Pancreas (tissue), 10 donors: Measurements from ENCODE around the gene CYP4Z1. TPM values are rescaled to one million over a fixed set of nuclear protein-coding genes. Genes with fewer than 3 reads are reported as not detected.
"Not testable (repeated sequence)": the region's sequence is repeated elsewhere in the genome, so short reads cannot be mapped to it uniquely, and the experiment has no call there.

ENCODE experiments used
- ATAC-seq, 4 donors: fragments of 200-7000 bp; cut with Tn5 transposase; one replicate each; pipeline versions ENCODE4 v1.8.0 to v1.9.1; 2020; ENCODE audit warnings: mild to moderate bottlenecking in 4 of 4, moderate library complexity in 4 of 4
- DNase-seq, 6 donors: peaks; one replicate each; pipeline ENCODE4 v3.0.0-alpha.2; 2020
- FAIRE-seq: peaks from 2 replicates; lab custom pipeline; 2012; peaks lifted over from hg19 to GRCh38; lab: Jason Lieb, UNC
- H3K27ac ChIP-seq, 4 donors: fragments of 200-600 bp; sonication (generic); 1 replicate in 3 of 4; 2 replicates in 1 of 4; pipeline versions ENCODE4 v1.5.0 to v1.8.0; 2020
- H3K27me3 ChIP-seq, 4 donors: fragments of 200-600 bp; one replicate each; pipeline ENCODE4 v1.8.0; 2021
- H3K36me3 ChIP-seq, 3 donors: fragments of 200-600 bp; sonication (generic) in 1 of 3; one replicate each; pipeline versions ENCODE4 v1.5.0 to v1.8.0; 2020 to 2021
- H3K4me1 ChIP-seq, 3 donors: fragments of 200-600 bp; one replicate each; pipeline ENCODE4 v1.8.0; 2021
- H3K4me3 ChIP-seq, 4 donors: fragments of 200-600 bp; sonication (generic) in 2 of 4; one replicate each; pipeline versions ENCODE4 v1.5.0 to v1.8.0; 2020 to 2021
- H3K9me3 ChIP-seq, 4 donors: fragments of 200-600 bp; one replicate each; pipeline ENCODE4 v1.8.0; 2021
- WGBS, 2 donors: extraction: QIAGEN DNeasy Blood & Tissue Kit; methylation state at CpG; one replicate each; pipeline ENCODE4 v1.1.7; 2013; 5-methylcytosine and 5-hydroxymethylcytosine counted together
- intact Hi-C, 3 donors: fragments of 100-400 bp; cut with DNase I; formaldehyde crosslinking; loops; one replicate each; pipeline versions ENCODE4 v1.11.1 to v1.14.2; 2022
- polyA plus RNA-seq, 2 donors: library from polyadenylated mRNA; stranded (reverse); fragments of 200-250 nt; gene quantifications; one replicate each; pipeline ENCODE4 v1.2.3, GENCODE V29; 2013
- total RNA-seq, 6 donors: library from RNA; stranded (reverse); fragmentation: NEBNext Ultra II Directional in 4 of 6; extraction: Animal tissue kit (Norgen Biotek cat#: 25700) in 4 of 6; gene quantifications; one replicate each; pipeline versions ENCODE4 v1.2.1 to v1.2.4, GENCODE V29; 2021 to 2023
- TF ChIP-seq, protein P1 (sequence below), 4 donors: fragments of 200-600 bp; sonication (generic) in 3 of 4; IDR thresholded peaks; one replicate each; pipeline versions ENCODE4 v1.5.0 to v1.8.0; 2021; ENCODE audit warnings: antibody characterized with exemption in 4 of 4
- donor health status: healthy with polysubstance abuse.
- donor health status: DM: no; HTN: no; CAD: no; lungs with moderate emphysema.
- donor health status: DM: no; HTN: no; CAD: no.
- donor health status: control.
- donor health status: control.
- donor health status: Bipolar disorder and iron deficiency.
- donor health status: DM: yes; HTN: yes; CAD: no.
- donor health status: DM: no; HTN: no; CAD: no.
- donor health status: DM: no; HTN: no; CAD: no.
- donor health status: DM: yes; HTN: yes; CAD: no.

CYP4Z1 gene
- total and polyA plus RNA-seq, 8 donors, result 0.06 to 0.40 (median 0.30) TPM; not detected in 4

DNA sequence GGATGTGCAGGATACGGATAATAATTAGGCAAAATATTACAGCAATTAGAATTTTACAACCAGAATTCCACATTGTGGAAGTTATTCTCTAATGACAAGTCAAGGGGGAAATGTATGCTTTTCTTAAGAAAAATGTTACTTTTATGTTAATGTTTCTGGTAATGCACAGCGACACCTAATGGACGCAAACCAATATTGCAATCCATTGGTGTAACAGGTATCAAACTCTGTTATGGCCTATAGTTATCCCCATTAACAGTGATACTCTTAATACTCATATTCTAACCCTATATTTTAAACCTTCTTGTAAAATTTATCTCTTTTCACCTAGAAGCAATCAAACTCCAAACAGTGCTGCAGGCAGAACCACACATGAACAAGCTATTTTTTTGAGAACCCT, 22.3 kb downstream of the CYP4Z1 start:
- intact Hi-C loops, H3K4me1 ChIP-seq, H3K9me3 ChIP-seq, H3K27me3 ChIP-seq, H3K27ac ChIP-seq, FAIRE-seq, H3K36me3 ChIP-seq, H3K4me3 ChIP-seq: not testable (repeated sequence)
- DNase-seq, result peak in 2 of 6 donors; percentile 13 to 27
- TF ChIP-seq, protein P1, sequence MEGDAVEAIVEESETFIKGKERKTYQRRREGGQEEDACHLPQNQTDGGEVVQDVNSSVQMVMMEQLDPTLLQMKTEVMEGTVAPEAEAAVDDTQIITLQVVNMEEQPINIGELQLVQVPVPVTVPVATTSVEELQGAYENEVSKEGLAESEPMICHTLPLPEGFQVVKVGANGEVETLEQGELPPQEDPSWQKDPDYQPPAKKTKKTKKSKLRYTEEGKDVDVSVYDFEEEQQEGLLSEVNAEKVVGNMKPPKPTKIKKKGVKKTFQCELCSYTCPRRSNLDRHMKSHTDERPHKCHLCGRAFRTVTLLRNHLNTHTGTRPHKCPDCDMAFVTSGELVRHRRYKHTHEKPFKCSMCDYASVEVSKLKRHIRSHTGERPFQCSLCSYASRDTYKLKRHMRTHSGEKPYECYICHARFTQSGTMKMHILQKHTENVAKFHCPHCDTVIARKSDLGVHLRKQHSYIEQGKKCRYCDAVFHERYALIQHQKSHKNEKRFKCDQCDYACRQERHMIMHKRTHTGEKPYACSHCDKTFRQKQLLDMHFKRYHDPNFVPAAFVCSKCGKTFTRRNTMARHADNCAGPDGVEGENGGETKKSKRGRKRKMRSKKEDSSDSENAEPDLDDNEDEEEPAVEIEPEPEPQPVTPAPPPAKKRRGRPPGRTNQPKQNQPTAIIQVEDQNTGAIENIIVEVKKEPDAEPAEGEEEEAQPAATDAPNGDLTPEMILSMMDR (IDR thresholded peaks at IDR 0.05), result peak in 3 of 4 donors; percentile 35 to 43 (median 36)
- ATAC-seq, result peak in 2 of 4 donors; percentile 32 to 51
- 1 to 4% methylated on average over 3 of the region's 3 CpGs for WGBS, 2 donors

GRCh38 chr1:47091476-47091875, 24.4 kb downstream of the CYP4Z1 start:
- TF ChIP-seq, protein P1 (IDR thresholded peaks at IDR 0.05), result peak in 1 of 4 donors; percentile 11
- H3K36me3 ChIP-seq, H3K27me3 ChIP-seq, H3K4me1 ChIP-seq, FAIRE-seq, ATAC-seq, intact Hi-C loops, H3K9me3 ChIP-seq, H3K27ac ChIP-seq, DNase-seq, H3K4me3 ChIP-seq: not testable (repeated sequence)
- 11 to 12% methylated on average over 3 of the region's 3 CpGs for WGBS, 2 donors

DNA sequence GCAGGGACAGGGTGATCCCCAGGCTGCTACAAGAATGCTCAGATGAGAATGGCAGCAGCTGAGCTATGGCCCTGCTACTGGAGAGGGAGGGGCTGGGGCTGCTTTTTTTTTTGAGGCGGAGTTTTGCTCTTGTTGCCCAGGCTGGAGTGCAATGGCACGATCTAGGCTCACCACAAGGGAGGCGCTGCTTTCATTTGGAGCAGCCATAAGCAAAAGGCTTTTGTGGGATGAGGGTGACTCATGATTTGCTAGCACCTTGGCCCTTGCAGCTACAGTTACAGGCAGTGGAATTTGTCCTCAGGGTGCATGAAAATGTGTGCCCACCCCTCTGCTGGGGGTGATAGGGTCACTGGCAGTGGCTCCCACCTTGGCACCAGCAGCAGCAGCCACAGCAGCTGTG, 37.8 kb downstream of the CYP4Z1 start:
- ATAC-seq (no peak), FAIRE-seq (no peak), DNase-seq (no peak)
- no peaks in the 10 kb centered on the region for H3K9me3 ChIP-seq
- WGBS, 2 donors, result 72 to 86% methylated on average over 3 of the region's 3 CpGs
- intact Hi-C loops, result no loop called here
- TF ChIP-seq, protein P1 (IDR thresholded peaks at IDR 0.05), result no peak
- no peaks in the 10 kb centered on the region for H3K36me3 ChIP-seq
- H3K4me3 ChIP-seq, result no peak overlapping the region
- no peaks in the 10 kb centered on the region for H3K27me3 ChIP-seq
- H3K27ac ChIP-seq, result no peak overlapping the region
- no peaks in the 10 kb centered on the region for H3K4me1 ChIP-seq

GRCh38 chr1:47106792-47107191, 39.8 kb downstream of the CYP4Z1 start:
- no peaks in the 10 kb centered on the region for H3K36me3 ChIP-seq
- TF ChIP-seq, protein P1 (IDR thresholded peaks at IDR 0.05), result no peak
- ATAC-seq, result no peak
- no peaks in the 10 kb centered on the region for H3K27me3 ChIP-seq
- FAIRE-seq, result no peak
- H3K27ac ChIP-seq, result no peak overlapping the region
- WGBS, 2 donors, result 63 to 79% methylated on average over 3 of the region's 3 CpGs
- H3K4me3 ChIP-seq, result no peak overlapping the region
- no peaks in the 10 kb centered on the region for H3K9me3 ChIP-seq
- DNase-seq, result no peak
- intact Hi-C loops, result no loop called here
- H3K4me1 ChIP-seq, result no peaks in the 10 kb centered on the region

- intact Hi-C loops, H3K27ac ChIP-seq, H3K4me1 ChIP-seq, H3K36me3 ChIP-seq, H3K9me3 ChIP-seq, DNase-seq, H3K27me3 ChIP-seq, H3K4me3 ChIP-seq, FAIRE-seq: not testable (repeated sequence)
- peak in 1 of 4 donors; percentile 35 for ATAC-seq
- 57 to 62% methylated on average over 9 to 10 of the region's 10 CpGs for WGBS, 2 donors
Observed at GRCh38 chr1:47107851-47108574, 41.0 kb downstream of the CYP4Z1 start.

GRCh38 chr1:47109482-47109881, 42.5 kb downstream of the CYP4Z1 start:
- FAIRE-seq, result not testable (repeated sequence)

More at GRCh38 chr1:47109482-47109881, 42.5 kb downstream of the CYP4Z1 start:
- ATAC-seq, H3K4me3 ChIP-seq, H3K9me3 ChIP-seq, DNase-seq, H3K27me3 ChIP-seq, H3K27ac ChIP-seq, intact Hi-C loops, H3K4me1 ChIP-seq, H3K36me3 ChIP-seq: not testable (repeated sequence)
